NT2/D1 (cell line): Measurements from ENCODE around the gene TIMM13.

Experiments used
- SUZ12 ChIP-seq: IDR thresholded peaks from 2 replicates; pipeline ENCODE4 v1.6.1; 2011; ENCODE audit not compliant: insufficient read length, insufficient read depth; ENCODE audit errors: extremely low read depth
- YY1 ChIP-seq: IDR thresholded peaks from 2 replicates; pipeline ENCODE4 v1.6.1; 2011; ENCODE audit not compliant: insufficient read length, insufficient read depth
- ZNF274 ChIP-seq: IDR thresholded peaks from 2 replicates; pipeline ENCODE4 v1.6.1; 2011; ENCODE audit warnings: mild to moderate bottlenecking, low read depth, low read length

- no peak for TF ChIP-seq ZNF274
- TF ChIP-seq SUZ12 = no peak
- TF ChIP-seq YY1 = no peak
Observed at GRCh38 chr19:2392366-2392765, 35.0 kb downstream of the TIMM13 start.
